Choroid plexus epithelial cell (primary cell): ENCODE results near the gene NR1H2.

ENCODE experiments used
- DNase-seq: peaks from one replicate; pipeline ENCODE4 v3.0.0-alpha.2; 2010; ENCODE audit warnings: low read depth
- H3K4me3 ChIP-seq: 2 replicates; pipeline ENCODE4 v1.5.1; 2011; ENCODE audit warnings: low read depth, mild to moderate bottlenecking, control low read depth, low read length, moderate library complexity
- CTCF ChIP-seq: conservative IDR thresholded peaks from 2 replicates; pipeline ENCODE4 v1.5.1; 2011; ENCODE audit warnings: low read depth, mild to moderate bottlenecking, control low read depth, inconsistent platforms, low read length, moderate library complexity

NR1H2 gene

DNA sequence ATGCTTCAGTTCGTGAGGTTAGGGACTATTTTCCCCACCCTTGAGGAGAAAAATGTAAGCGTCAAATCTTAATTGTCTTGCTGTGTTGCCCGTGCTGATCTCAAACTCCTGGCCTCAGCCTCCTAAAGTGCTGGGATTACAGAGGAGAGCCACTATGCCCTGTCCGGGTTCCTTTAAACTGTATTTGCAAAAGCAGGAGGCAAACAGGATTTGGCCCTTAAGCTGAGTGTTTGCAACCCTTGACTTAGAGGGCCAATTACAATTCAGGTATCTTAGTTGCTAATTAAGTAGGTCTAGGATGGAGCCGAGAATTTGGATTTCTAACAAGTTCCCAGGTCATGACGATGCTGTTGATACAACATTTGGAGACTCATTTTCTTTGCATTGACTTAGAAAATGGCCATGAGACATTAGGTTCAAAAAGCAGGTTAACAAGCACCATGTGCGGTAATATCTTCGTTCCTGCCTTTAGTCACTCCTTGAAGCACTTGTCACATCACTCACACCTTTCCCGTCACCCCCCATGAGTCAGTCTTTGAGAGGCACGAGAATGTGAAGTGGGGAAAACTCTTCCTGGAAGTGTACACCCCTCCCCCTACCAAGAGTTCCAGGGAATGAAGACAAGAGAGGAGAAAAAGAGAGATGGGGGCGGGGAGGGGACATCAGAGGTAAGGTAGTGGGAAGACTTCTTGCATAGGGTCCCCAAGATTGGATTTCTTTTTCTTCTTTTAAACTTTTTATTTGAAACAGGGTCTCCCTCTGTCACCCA lies 13.4 kb upstream of the NR1H2 start:
- TF ChIP-seq CTCF, result no peak
- H3K4me3 ChIP-seq, result no peak overlapping the region
- DNase-seq, result no peak

DNA sequence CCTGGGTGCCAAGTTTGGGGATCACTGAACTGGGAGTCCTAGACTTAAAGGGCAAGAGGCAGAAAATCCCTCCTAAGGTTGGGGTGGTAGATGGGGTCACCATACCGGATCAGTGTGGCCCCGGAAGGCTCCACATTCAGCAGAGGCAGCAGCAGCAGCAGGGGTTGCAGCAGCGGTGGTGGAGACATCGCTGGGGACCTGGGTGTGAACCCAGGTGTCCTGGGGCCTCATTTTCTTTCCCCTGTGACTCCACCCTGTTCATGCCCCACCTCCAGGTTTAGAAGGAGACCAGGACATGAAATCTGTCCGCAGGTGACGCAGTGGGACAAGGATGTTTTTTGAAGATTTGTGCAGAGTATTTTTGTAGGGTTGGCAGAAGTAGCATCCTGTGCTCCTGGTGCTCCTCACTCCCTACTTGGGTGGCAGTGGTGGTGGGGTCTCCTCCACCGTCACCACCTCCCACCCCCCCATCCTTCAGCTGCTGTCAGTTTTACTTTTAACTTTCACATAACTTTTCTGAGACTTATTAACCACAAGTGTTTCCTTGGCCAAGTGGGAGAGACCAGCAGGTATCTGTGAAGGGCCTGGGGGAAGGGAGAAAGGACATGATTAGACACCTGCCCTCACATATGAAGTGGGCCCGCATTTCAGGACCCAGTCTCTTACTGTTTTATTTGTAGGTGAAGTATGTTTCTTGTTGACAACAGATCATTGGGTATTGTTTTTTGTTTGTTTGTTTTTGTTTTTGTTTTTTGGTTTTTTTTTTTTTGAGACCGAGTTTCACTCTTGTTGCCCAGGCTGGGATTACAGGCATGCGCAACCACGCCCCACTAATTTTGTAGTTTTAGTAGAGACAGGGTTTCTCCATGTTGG lies 10.6 kb upstream of the NR1H2 start, which contains the start of gene NAPSA:
TSS of gene NAPSA (minus strand) at position 206 of the 873 bp plus-strand sequence. CDS start at position 188, 18 bp downstream.
- DNase-seq, result no peak
- no peak within 1 kb of the TSS for H3K4me3 ChIP-seq
- TF ChIP-seq CTCF, result no peak

DNA sequence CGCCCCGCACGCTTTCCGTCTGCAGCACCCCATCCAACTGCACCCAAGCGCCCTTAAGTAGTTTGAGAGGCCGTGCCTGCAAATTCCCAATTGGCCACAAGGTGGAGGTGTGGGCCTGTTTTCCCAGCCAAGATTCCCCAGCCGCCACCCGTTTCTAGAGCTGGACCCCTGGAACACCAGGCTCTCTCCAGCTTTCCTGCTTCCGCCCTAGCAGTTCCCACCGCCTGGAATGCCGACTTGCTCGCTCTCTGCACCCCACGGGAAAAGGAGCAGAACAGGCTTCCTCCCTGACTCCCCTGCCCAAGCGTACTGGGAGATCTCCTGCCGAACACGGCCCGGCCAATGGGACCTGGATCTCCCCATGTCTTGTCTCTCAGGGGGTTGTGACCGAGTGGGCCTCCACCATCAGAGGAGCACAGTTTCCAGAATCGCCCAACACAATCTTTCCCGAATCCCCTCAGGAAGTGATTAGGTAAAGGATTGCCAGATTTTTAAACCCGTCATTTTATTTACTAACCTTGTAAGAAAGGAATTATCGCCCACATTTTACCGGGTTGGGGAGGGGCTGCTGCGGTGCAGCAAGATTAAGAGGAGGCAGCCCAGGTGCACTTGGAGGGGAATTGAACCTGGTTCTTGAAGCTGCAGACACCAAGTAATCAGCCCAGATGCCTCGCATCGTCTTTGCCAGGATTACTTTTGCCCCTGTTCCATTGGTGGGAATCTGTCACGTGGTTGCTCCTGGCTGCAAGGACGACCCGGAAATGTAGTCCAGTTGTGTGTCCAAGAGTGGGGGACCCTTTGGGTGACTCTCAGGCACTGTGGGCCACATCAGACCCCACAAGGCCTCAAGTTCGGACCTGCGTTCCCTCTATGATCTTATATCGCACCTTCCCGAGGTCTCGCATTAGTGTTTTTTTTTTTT lies 7.3 kb upstream of the NR1H2 start:
- H3K4me3 ChIP-seq, result peak overlapping the region; percentile 86
- TF ChIP-seq CTCF, result peak; percentile 85
- DNase-seq, result peak; percentile 95

DNA sequence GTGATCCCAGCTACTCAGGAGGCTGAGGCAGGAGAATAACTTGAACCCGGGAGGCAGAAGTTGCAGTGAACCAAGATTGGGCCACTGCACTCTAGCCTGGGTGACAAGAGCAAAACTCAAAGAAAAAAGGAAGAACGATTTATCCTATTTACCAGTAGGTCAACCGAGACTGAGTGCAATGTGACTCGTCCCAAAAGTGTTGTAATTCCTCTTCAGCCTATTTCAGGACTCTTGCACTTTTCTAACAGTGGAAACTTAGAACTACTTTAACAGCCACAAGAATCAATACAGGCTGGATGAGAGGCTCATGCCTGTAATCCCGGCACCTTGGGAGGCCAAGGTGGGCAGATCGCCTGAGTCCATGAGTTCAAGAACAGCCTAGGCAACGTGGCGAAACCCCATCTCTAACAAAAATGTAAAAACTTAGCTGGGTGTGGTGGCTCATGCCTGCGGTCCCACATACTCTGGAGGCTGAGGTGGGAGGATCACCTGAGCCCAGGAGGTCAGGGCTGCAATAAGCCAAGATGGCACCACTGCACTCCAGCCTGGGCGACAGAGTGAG lies 4.3 kb upstream of the NR1H2 start:
- no peak for DNase-seq

GRCh38 chr19:50377051-50377461 lies 799 bp downstream of the NR1H2 start:
- H3K4me3 ChIP-seq, result peak overlapping the region; percentile 43
- peak; percentile 23 for DNase-seq
- TF ChIP-seq CTCF, result no peak

More for the DNA sequence above, 4.3 kb upstream of the NR1H2 start:
- TF ChIP-seq CTCF, result no peak
- no peak overlapping the region for H3K4me3 ChIP-seq

DNA sequence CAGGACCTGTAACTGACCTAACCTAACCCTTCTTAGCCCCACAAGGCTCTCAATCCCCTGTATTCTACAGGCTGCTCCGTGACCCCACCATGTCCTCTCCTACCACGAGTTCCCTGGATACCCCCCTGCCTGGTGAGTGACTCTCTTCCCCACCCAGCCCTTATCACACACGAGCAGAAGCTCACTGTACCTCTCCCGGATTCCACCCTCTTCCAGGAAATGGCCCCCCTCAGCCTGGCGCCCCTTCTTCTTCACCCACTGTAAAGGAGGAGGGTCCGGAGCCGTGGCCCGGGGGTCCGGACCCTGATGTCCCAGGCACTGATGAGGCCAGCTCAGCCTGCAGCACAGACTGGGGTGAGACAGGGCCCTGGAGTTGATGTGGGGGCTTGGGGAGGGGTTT lies 1.3 kb downstream of the NR1H2 start:
- no peak for DNase-seq
- H3K4me3 ChIP-seq, result no peak overlapping the region
- TF ChIP-seq CTCF, result no peak
